Measurements from ENCODE around the gene C1QTNF9. TPM values are rescaled to one million over a fixed set of nuclear protein-coding genes. Genes with fewer than 3 reads are reported as not detected.

C1QTNF9 gene
- total and polyA plus RNA-seq, 2 donors (not counting 3 experiments of a cell fraction or from before 2014, with no cell fraction given): not detected

DNA sequence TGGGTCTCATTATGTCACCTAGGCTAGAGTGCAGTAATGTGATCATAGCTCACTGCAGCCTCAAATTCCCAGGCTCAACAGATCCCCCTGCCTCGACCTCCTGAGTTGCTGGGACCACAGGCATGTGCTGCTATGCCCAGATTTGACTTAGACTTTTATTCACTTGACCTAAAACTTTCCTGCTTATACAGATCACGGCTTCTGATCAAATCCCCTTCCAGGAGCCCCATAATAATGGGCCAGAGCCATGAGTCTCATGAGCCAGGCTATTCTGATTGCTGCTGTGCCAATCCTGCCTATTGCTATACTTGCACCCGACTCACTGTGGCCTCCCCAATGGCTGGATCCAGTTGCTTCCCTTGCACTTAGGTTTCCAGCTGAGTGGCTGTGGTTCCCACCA lies 42.0 kb downstream of the C1QTNF9 start:
- TF ChIP-seq EZH2 (IDR thresholded peaks at IDR 0.05; ENCODE audit: borderline replicate concordance, low read depth, low read length, severe bottlenecking): no peak
- no peak for TF ChIP-seq POLR2AphosphoS5 (IDR thresholded peaks at IDR 0.05; ENCODE audit: insufficient read depth, low read depth, low read length)
- TF ChIP-seq JUN (IDR thresholded peaks at IDR 0.05; ENCODE audit: borderline replicate concordance, insufficient read depth, insufficient read length, low read depth): no peak
- no peak for TF ChIP-seq POLR2A (IDR thresholded peaks at IDR 0.05; ENCODE audit: low read depth, low read length)
- TF ChIP-seq, protein P1, sequence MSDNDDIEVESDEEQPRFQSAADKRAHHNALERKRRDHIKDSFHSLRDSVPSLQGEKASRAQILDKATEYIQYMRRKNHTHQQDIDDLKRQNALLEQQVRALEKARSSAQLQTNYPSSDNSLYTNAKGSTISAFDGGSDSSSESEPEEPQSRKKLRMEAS (IDR thresholded peaks at IDR 0.05; ENCODE audit: insufficient read depth, insufficient read length): no peak
- TF ChIP-seq GATA2 (IDR thresholded peaks at IDR 0.05; ENCODE audit: insufficient read depth, insufficient read length, low read depth, low read length): no peak
- TF ChIP-seq, protein P2, sequence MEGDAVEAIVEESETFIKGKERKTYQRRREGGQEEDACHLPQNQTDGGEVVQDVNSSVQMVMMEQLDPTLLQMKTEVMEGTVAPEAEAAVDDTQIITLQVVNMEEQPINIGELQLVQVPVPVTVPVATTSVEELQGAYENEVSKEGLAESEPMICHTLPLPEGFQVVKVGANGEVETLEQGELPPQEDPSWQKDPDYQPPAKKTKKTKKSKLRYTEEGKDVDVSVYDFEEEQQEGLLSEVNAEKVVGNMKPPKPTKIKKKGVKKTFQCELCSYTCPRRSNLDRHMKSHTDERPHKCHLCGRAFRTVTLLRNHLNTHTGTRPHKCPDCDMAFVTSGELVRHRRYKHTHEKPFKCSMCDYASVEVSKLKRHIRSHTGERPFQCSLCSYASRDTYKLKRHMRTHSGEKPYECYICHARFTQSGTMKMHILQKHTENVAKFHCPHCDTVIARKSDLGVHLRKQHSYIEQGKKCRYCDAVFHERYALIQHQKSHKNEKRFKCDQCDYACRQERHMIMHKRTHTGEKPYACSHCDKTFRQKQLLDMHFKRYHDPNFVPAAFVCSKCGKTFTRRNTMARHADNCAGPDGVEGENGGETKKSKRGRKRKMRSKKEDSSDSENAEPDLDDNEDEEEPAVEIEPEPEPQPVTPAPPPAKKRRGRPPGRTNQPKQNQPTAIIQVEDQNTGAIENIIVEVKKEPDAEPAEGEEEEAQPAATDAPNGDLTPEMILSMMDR (IDR thresholded peaks at IDR 0.05; ENCODE audit: extremely low read depth in 1 of 2, insufficient read depth in 1 of 2, low read depth in 1 of 2, low read length in 2 of 2): no peak
- no peak for TF ChIP-seq FOS (IDR thresholded peaks at IDR 0.05; ENCODE audit: borderline replicate concordance, insufficient read depth, low read length)
- no peak for TF ChIP-seq MYC (IDR thresholded peaks at IDR 0.05; ENCODE audit: low read depth, low read length)
- Histone ChIP-seq H3K27me3 (ENCODE audit: control insufficient read depth in 2 of 2, insufficient read depth in 2 of 2, low read length in 2 of 2) (no peaks in the 10 kb centered on the region), H3K4me2 (ENCODE audit: insufficient read depth, low read length) (no peak overlapping the region), H3K79me2 (ENCODE audit: control insufficient read depth, insufficient read depth, low read length) (no peaks in the 10 kb centered on the region), H3K9ac (replicated peaks; ENCODE audit: extremely low read depth, insufficient read depth, low read length) (no peak overlapping the region), H3K9me1 (replicated peaks; ENCODE audit: control insufficient read depth, extremely low read depth, insufficient read depth, low read length) (no peaks in the 10 kb centered on the region), H3K4me3 (replicated peaks in 1 of 3; ENCODE audit: insufficient read depth in 1 of 3, low read depth in 1 of 3, low read length in 3 of 3) (no peak overlapping the region), H3K9me3 (replicated peaks; ENCODE audit: control insufficient read depth, insufficient read depth, low read length) (no peaks in the 10 kb centered on the region), H4K20me1 (replicated peaks; ENCODE audit: control insufficient read depth, extremely low read depth, insufficient read depth, low read length) (no peaks in the 10 kb centered on the region), H3K4me1 (ENCODE audit: control insufficient read depth, extremely low read depth, insufficient read depth, low read length) (no peaks in the 10 kb centered on the region), H3K36me3 (ENCODE audit: control insufficient read depth in 2 of 2, extremely low read depth in 1 of 2, insufficient read depth in 2 of 2, low read length in 2 of 2) (no peaks in the 10 kb centered on the region), H2AFZ (ENCODE audit: low read depth, low read length) (no peak overlapping the region), H3K27ac (ENCODE audit: insufficient read depth, low read depth, low read length) (no peak overlapping the region)
- dilution Hi-C loops (cut with MboI; ENCODE audit: extremely low pct_ligation_motif_present, low sequenced_read_pairs): no loop called here
- ChIA-PET POLR2A (no interaction called here), CTCF (no interaction called here)
- no peak for DNase-seq (ENCODE audit: low read depth, low spot score)
- no TSS peak for BruUV-seq (replicated peaks)
- intact Hi-C loops (cut with micrococcal nuclease): no loop called here
- no peak for FAIRE-seq
